ENCODE results near the gene RAD51B.
"Not testable (repeated sequence)": the region's sequence is repeated elsewhere in the genome, so short reads cannot be mapped to it uniquely, and the experiment has no call there.

The RAD51B gene

GRCh38 chr14:68186500-68187276 lies 367.1 kb downstream of the RAD51B start:
- DNase-seq: not testable (repeated sequence)

GRCh38 chr14:68188174-68188573 lies 368.6 kb downstream of the RAD51B start:
- no peak for DNase-seq

GRCh38 chr14:68190032-68190431 lies 370.5 kb downstream of the RAD51B start:
- DNase-seq: no peak

- DNase-seq: peak; percentile 32
Observed at GRCh38 chr14:68191567-68192321, 372.2 kb downstream of the RAD51B start.

- DNase-seq: no peak
Observed at GRCh38 chr14:68192935-68193334, 373.4 kb downstream of the RAD51B start.

GRCh38 chr14:68193970-68194681 lies 374.5 kb downstream of the RAD51B start:
- peak; percentile 47 for DNase-seq

- DNase-seq: no peak
Observed at GRCh38 chr14:68195126-68195525, 375.5 kb downstream of the RAD51B start.

GRCh38 chr14:68198713-68199495 lies 379.3 kb downstream of the RAD51B start:
- DNase-seq: no peak

- no peak for DNase-seq
Observed at GRCh38 chr14:68199554-68200151, 380.1 kb downstream of the RAD51B start.

GRCh38 chr14:68203871-68204270 lies 384.3 kb downstream of the RAD51B start:
- DNase-seq: no peak

GRCh38 chr14:68208218-68208617 lies 388.6 kb downstream of the RAD51B start:
- DNase-seq: no peak

- peak; percentile 5 for DNase-seq
Observed at GRCh38 chr14:68208626-68209317, 389.2 kb downstream of the RAD51B start.

GRCh38 chr14:68210729-68211299 lies 391.2 kb downstream of the RAD51B start:
- peak; percentile 99 for DNase-seq

GRCh38 chr14:68211421-68211820 lies 391.8 kb downstream of the RAD51B start:
- DNase-seq: no peak

GRCh38 chr14:68211886-68212285 lies 392.3 kb downstream of the RAD51B start:
- no peak for DNase-seq

GRCh38 chr14:68212361-68212760 lies 392.8 kb downstream of the RAD51B start:
- DNase-seq: no peak

- DNase-seq: no peak
Observed at GRCh38 chr14:68214431-68214830, 394.9 kb downstream of the RAD51B start.

GRCh38 chr14:68215629-68216028 lies 396.1 kb downstream of the RAD51B start:
- peak; percentile 84 for DNase-seq

GRCh38 chr14:68216079-68216478 lies 396.5 kb downstream of the RAD51B start:
- DNase-seq: no peak

GRCh38 chr14:68216957-68217356 lies 397.4 kb downstream of the RAD51B start:
- no peak for DNase-seq

GRCh38 chr14:68217791-68218340 lies 398.3 kb downstream of the RAD51B start:
- DNase-seq: no peak
